Keratinocyte (primary cell): ENCODE measurements around the gene YTHDF1. TPM values are rescaled to one million over a fixed set of nuclear protein-coding genes. Genes with fewer than 3 reads are reported as not detected.
A peak's percentile ranks its signal among the peaks of the same experiment; 100 is the strongest.

Experiments
- DNase-seq: peaks from one replicate; pipeline ENCODE4 v3.0.0-alpha.2; 2011; ENCODE audit warnings: low read depth, missing footprints, low spot score
- FAIRE-seq: peaks from 2 replicates; lab custom pipeline; 2011; peaks lifted over from hg19 to GRCh38; lab: Jason Lieb, UNC
- H2AFZ ChIP-seq: 2 replicates; pipeline ENCODE4 v1.6.0; 2012; ENCODE audit warnings: low read length, control low read depth, inconsistent platforms; ENCODE audit not compliant: control insufficient read depth
- H3K27ac ChIP-seq: 2 replicates; pipeline ENCODE4 v1.5.1; 2011; ENCODE audit warnings: low read length; ENCODE audit not compliant: control insufficient read depth, insufficient read depth
- H3K27me3 ChIP-seq: 3 replicates; pipeline ENCODE4 v1.6.0; 2011; ENCODE audit warnings: low read length; ENCODE audit not compliant: control insufficient read depth, insufficient read depth; ENCODE audit errors: extremely low read depth
- H3K36me3 ChIP-seq, 2 experiments: 2 replicates in 1 of 2; 3 replicates in 1 of 2; pipeline ENCODE4 v1.5.1; 2011; ENCODE audit warnings: low read length in 2 of 2, mild to moderate bottlenecking in 1 of 2; ENCODE audit not compliant: control insufficient read depth in 2 of 2, insufficient read depth in 2 of 2; ENCODE audit errors: extremely low read depth in 1 of 2
- H3K4me1 ChIP-seq: 3 replicates; pipeline ENCODE4 v1.5.1; 2011; ENCODE audit warnings: low read length; ENCODE audit not compliant: control insufficient read depth, insufficient read depth; ENCODE audit errors: extremely low read depth
- H3K4me2 ChIP-seq: 3 replicates; pipeline ENCODE4 v1.6.0; 2011; ENCODE audit warnings: low read depth, low read length; ENCODE audit not compliant: control insufficient read depth, insufficient read depth; ENCODE audit errors: extremely low read depth
- H3K4me3 ChIP-seq, 3 experiments: fragments of 200-600 bp in 1 of 3; sonication (generic) in 1 of 3; 2 replicates in 2 of 3; 3 replicates in 1 of 3; pipeline ENCODE4 v1.5.1; 2011 to 2016; ENCODE audit warnings: low read length in 3 of 3, mild to moderate bottlenecking in 3 of 3, control low read depth in 2 of 3, inconsistent platforms in 1 of 3, low read depth in 1 of 3, mixed read lengths in 1 of 3, mixed run types in 1 of 3, moderate library complexity in 1 of 3; ENCODE audit not compliant: control insufficient read depth in 2 of 3, insufficient read depth in 2 of 3; ENCODE audit errors: extremely low read depth in 1 of 3
- H3K79me2 ChIP-seq: 2 replicates; pipeline ENCODE4 v1.6.0; 2012; ENCODE audit warnings: low read length; ENCODE audit not compliant: control insufficient read depth, insufficient read depth
- H3K9ac ChIP-seq: 3 replicates; pipeline ENCODE4 v1.6.0; 2011; ENCODE audit warnings: low read length; ENCODE audit not compliant: control insufficient read depth, insufficient read depth; ENCODE audit errors: extremely low read depth
- H3K9me1 ChIP-seq: 3 replicates; pipeline ENCODE4 v1.6.0; 2011; ENCODE audit warnings: low read length; ENCODE audit not compliant: control insufficient read depth, insufficient read depth; ENCODE audit errors: extremely low read depth
- H3K9me3 ChIP-seq: 2 replicates; pipeline ENCODE4 v1.5.1; 2012; ENCODE audit warnings: low read depth, low read length; ENCODE audit not compliant: control insufficient read depth
- H4K20me1 ChIP-seq: 3 replicates; pipeline ENCODE4 v1.6.0; 2011; ENCODE audit warnings: low read length; ENCODE audit not compliant: control insufficient read depth, insufficient read depth; ENCODE audit errors: extremely low read depth
- CTCF ChIP-seq, 3 experiments: IDR thresholded peaks in 1 of 3; conservative IDR thresholded peaks in 1 of 3; optimal IDR thresholded peaks in 1 of 3; 2 replicates in 2 of 3; 3 replicates in 1 of 3; pipeline versions ENCODE3 to v1.5.1; 2011; ENCODE audit warnings: low read length in 3 of 3, mild to moderate bottlenecking in 3 of 3, moderate library complexity in 2 of 3, control low read depth in 1 of 3, inconsistent platforms in 1 of 3; ENCODE audit not compliant: insufficient read depth in 2 of 3; ENCODE audit errors: extremely low read depth in 1 of 3
- EZH2 ChIP-seq: IDR thresholded peaks from one replicate; pipeline ENCODE4 v1.6.1; 2012; ENCODE audit warnings: inconsistent platforms, mild to moderate bottlenecking, low read length, moderate library complexity
- dilution Hi-C: fragments of 300-500 bp; cut with MboI; formaldehyde crosslinking; loops from one replicate; pipeline ENCODE4 v1.7.0; 2020; ENCODE audit warnings: low sequenced_read_pairs; ENCODE audit not compliant: extremely low pct_ligation_motif_present
- polyA plus RNA-seq, 5 experiments: library from polyadenylated mRNA; depleted of rRNA in 3 of 5; stranded (reverse) in 3 of 5; stranded (forward) in 1 of 5; unstranded in 1 of 5; fragments of >200 nt; gene quantifications; 1 replicate in 1 of 5; 2 replicates in 3 of 5; 3 replicates in 1 of 5; pipeline versions ENCODE4 v1.2.1 to v1.2.3, GENCODE V29; 2011 to 2012; ENCODE audit warnings: missing spikeins in 2 of 5, low read depth in 1 of 5, low replicate concordance in 1 of 5

Gene YTHDF1
- polyA plus RNA-seq, 1 donor (not counting 4 experiments of a cell fraction or from before 2014, with no cell fraction given) = 26.4 TPM

GRCh38 chr20:63173552-63174191 lies 42.3 kb downstream of the YTHDF1 start:
- DNase-seq = no peak
- peaks cover 80% of the 10 kb centered on the region for H3K27me3 ChIP-seq
- H4K20me1 ChIP-seq = peaks cover 12% of the 10 kb centered on the region
- no peak overlapping the region for H3K9ac ChIP-seq
- no peaks in the 10 kb centered on the region for H3K9me3 ChIP-seq
- no peaks in the 10 kb centered on the region for H3K79me2 ChIP-seq
- no peak for FAIRE-seq
- H3K4me3 ChIP-seq = no peak overlapping the region
- dilution Hi-C loops = no loop called here
- H3K4me2 ChIP-seq = no peak overlapping the region
- no peaks in the 10 kb centered on the region for H3K4me1 ChIP-seq
- no peak overlapping the region for H2AFZ ChIP-seq
- H3K27ac ChIP-seq = no peak overlapping the region
- no peaks in the 10 kb centered on the region for H3K9me1 ChIP-seq
- TF ChIP-seq CTCF (optimal IDR thresholded peaks at IDR 0.05 in 1 of 3, IDR thresholded peaks at IDR 0.05 in 1 of 3, conservative IDR thresholded peaks at IDR 0.05 in 1 of 3; ENCODE audit: extremely low read depth in 1 of 3, insufficient read depth in 2 of 3, low read length in 3 of 3) = no peak
- TF ChIP-seq EZH2 = peak; percentile 15
- no peaks in the 10 kb centered on the region for H3K36me3 ChIP-seq

GRCh38 chr20:63172726-63173125 lies 43.2 kb downstream of the YTHDF1 start:
- Histone ChIP-seq H3K4me2 (no peak overlapping the region), H3K9me1 (no peaks in the 10 kb centered on the region), H3K27me3 (peaks cover 76% of the 10 kb centered on the region), H3K4me1 (no peaks in the 10 kb centered on the region), H3K9ac (no peak overlapping the region), H4K20me1 (peaks cover 12% of the 10 kb centered on the region), H3K27ac (no peak overlapping the region), H3K9me3 (no peaks in the 10 kb centered on the region), H2AFZ (no peak overlapping the region), H3K4me3 (no peak overlapping the region), H3K36me3 (no peaks in the 10 kb centered on the region), H3K79me2 (no peaks in the 10 kb centered on the region)
- TF ChIP-seq CTCF (optimal IDR thresholded peaks at IDR 0.05 in 1 of 3, IDR thresholded peaks at IDR 0.05 in 1 of 3, conservative IDR thresholded peaks at IDR 0.05 in 1 of 3; ENCODE audit: extremely low read depth in 1 of 3, insufficient read depth in 2 of 3, low read length in 3 of 3) (peak in 2 of 3 experiments; percentile 8 to 15), EZH2 (no peak)
- no peak for DNase-seq
- dilution Hi-C loops = no loop called here
- FAIRE-seq = no peak
